Left ventricle myocardium inferior (tissue), 1 donor: ENCODE measurements around the gene PTPRQ. TPM values are rescaled to one million over a fixed set of nuclear protein-coding genes. Genes with fewer than 3 reads are reported as not detected.

ENCODE experiments used
- DNase-seq: peaks from one replicate; pipeline ENCODE4 v3.0.0-alpha.2; 2020
- H3K27ac ChIP-seq: fragments of 200-600 bp; replicated peaks from 2 replicates; pipeline ENCODE4 v1.8.0; 2021
- H3K27me3 ChIP-seq: fragments of 200-600 bp; 2 replicates; pipeline ENCODE4 v1.8.0; 2021; ENCODE audit warnings: low read depth
- H3K36me3 ChIP-seq: fragments of 200-600 bp; 2 replicates; pipeline ENCODE4 v1.8.0; 2021
- H3K4me1 ChIP-seq: fragments of 200-600 bp; 2 replicates; pipeline ENCODE4 v1.8.0; 2021
- H3K4me3 ChIP-seq: fragments of 200-600 bp; 2 replicates; pipeline ENCODE4 v1.8.0; 2021; ENCODE audit warnings: mild to moderate bottlenecking, moderate library complexity
- H3K9me3 ChIP-seq: fragments of 200-600 bp; replicated peaks from 2 replicates; pipeline ENCODE4 v1.8.0; 2021
- CTCF ChIP-seq: fragments of 200-600 bp; IDR thresholded peaks from 2 replicates; pipeline ENCODE4 v1.8.0; 2021; ENCODE audit warnings: antibody characterized with exemption, mild to moderate bottlenecking, borderline replicate concordance
- intact Hi-C: fragments of 100-400 bp; cut with micrococcal nuclease; formaldehyde crosslinking; loops from one replicate; pipeline ENCODE4 v1.11.0; 2022
- total RNA-seq: library from RNA; stranded (reverse); fragmentation: NEBNext Ultra II Directional; extraction: Animal tissue kit (Norgen Biotek cat#: 25700); gene quantifications from one replicate; pipeline ENCODE4 v1.2.1, GENCODE V29; 2021
- donor health status: DM: no; HTN: yes; CAD: no; lungs with severe emphysema.

PTPRQ gene
- total RNA-seq, 1 donor from 2014 or later, result 0.27 TPM

GRCh38 chr12:80634903-80635302 is 190.9 kb downstream of the PTPRQ start:
- Histone ChIP-seq H3K27me3 (no peaks in the 10 kb centered on the region), H3K4me3 (no peak overlapping the region), H3K4me1 (no peaks in the 10 kb centered on the region), H3K36me3 (no peaks in the 10 kb centered on the region), H3K27ac (no peak overlapping the region), H3K9me3 (no peaks in the 10 kb centered on the region)
- no peak for TF ChIP-seq CTCF
- no peak for DNase-seq
- intact Hi-C loops, result no loop called here

- H3K27me3 ChIP-seq, result no peaks in the 10 kb centered on the region
- no peaks in the 10 kb centered on the region for H3K36me3 ChIP-seq
- no peak overlapping the region for H3K4me3 ChIP-seq
- no peak overlapping the region for H3K27ac ChIP-seq
- no peak for TF ChIP-seq CTCF
- no peaks in the 10 kb centered on the region for H3K4me1 ChIP-seq
- intact Hi-C loops, result no loop called here
- DNase-seq, result no peak
- no peaks in the 10 kb centered on the region for H3K9me3 ChIP-seq
Observed at GRCh38 chr12:80636832-80637231, 192.8 kb downstream of the PTPRQ start.

- Histone ChIP-seq H3K4me1 (no peaks in the 10 kb centered on the region), H3K4me3 (no peak overlapping the region), H3K27ac (no peak overlapping the region), H3K36me3 (no peaks in the 10 kb centered on the region), H3K9me3 (no peaks in the 10 kb centered on the region), H3K27me3 (no peaks in the 10 kb centered on the region)
- TF ChIP-seq CTCF, result no peak
- DNase-seq, result no peak
- intact Hi-C loops, result no loop called here
Observed at GRCh38 chr12:80641936-80642335, 197.9 kb downstream of the PTPRQ start.

- Histone ChIP-seq H3K27me3 (no peaks in the 10 kb centered on the region), H3K4me3 (no peak overlapping the region), H3K4me1 (no peaks in the 10 kb centered on the region), H3K36me3 (no peaks in the 10 kb centered on the region), H3K27ac (no peak overlapping the region), H3K9me3 (no peaks in the 10 kb centered on the region)
- TF ChIP-seq CTCF, result no peak
- DNase-seq, result no peak
- intact Hi-C loops, result no loop called here
Observed at GRCh38 chr12:80643961-80644360, 199.9 kb downstream of the PTPRQ start.

GRCh38 chr12:80648881-80649280 is 204.8 kb downstream of the PTPRQ start:
- H3K27me3 ChIP-seq, result no peaks in the 10 kb centered on the region
- no peak for TF ChIP-seq CTCF
- no peaks in the 10 kb centered on the region for H3K4me1 ChIP-seq
- no peaks in the 10 kb centered on the region for H3K9me3 ChIP-seq
- no peaks in the 10 kb centered on the region for H3K36me3 ChIP-seq
- intact Hi-C loops, result no loop called here
- DNase-seq, result no peak
- H3K27ac ChIP-seq, result no peak overlapping the region
- no peak overlapping the region for H3K4me3 ChIP-seq

GRCh38 chr12:80655751-80656150 is 211.7 kb downstream of the PTPRQ start:
- H3K9me3 ChIP-seq, result no peaks in the 10 kb centered on the region
- no peak overlapping the region for H3K27ac ChIP-seq
- H3K4me3 ChIP-seq, result no peak overlapping the region
- no peak for DNase-seq
- H3K4me1 ChIP-seq, result no peaks in the 10 kb centered on the region
- no peaks in the 10 kb centered on the region for H3K27me3 ChIP-seq
- H3K36me3 ChIP-seq, result no peaks in the 10 kb centered on the region
- no peak for TF ChIP-seq CTCF
- intact Hi-C loops, result no loop called here
